GM19238 (cell line): Measurements from ENCODE around the gene TM6SF1.
"Not testable (repeated sequence)": the region's sequence is repeated elsewhere in the genome, so short reads cannot be mapped to it uniquely, and the experiment has no call there.

Source experiments
- DNase-seq: peaks from one replicate; pipeline ENCODE4 v3.0.0; 2011; ENCODE audit warnings: low spot score; ENCODE audit not compliant: insufficient read length

Gene TM6SF1

GRCh38 chr15:83115410-83115809 is 8.0 kb downstream of the TM6SF1 start:
- DNase-seq: no peak

DNA sequence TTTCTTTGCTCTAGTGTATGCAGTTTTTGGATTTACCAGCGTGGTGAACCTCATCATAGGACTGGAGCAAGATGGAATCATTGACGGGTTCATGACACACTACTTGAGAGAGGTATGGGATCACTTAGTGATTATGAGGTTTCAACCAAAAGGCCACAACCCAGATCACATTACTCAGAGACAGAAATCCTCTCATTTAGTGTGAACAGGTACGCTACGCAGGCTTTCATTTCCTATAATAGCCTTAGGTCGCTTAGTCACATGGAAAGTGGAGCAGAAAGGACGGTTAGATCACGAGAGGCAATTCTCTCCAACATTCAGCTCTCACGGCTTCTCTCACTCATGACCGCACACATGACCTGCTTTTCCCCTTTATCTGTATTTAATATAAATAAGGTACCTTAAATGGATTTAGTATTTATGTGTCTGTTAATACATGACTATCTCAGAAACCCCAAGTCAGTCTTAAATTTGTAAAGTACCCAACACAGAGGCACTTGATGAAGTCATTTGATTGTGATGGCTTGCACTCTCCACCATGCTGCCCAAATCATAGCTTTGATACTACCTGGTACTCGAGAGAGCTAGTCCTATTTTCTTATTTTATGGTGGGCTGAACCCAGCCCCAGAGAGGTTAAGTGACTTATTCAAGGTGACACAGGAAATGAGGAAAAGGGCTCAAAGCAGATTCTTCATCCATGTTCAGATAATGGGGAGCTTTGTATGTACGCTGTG is 8.6 kb downstream of the TM6SF1 start:
- DNase-seq: no peak

DNA sequence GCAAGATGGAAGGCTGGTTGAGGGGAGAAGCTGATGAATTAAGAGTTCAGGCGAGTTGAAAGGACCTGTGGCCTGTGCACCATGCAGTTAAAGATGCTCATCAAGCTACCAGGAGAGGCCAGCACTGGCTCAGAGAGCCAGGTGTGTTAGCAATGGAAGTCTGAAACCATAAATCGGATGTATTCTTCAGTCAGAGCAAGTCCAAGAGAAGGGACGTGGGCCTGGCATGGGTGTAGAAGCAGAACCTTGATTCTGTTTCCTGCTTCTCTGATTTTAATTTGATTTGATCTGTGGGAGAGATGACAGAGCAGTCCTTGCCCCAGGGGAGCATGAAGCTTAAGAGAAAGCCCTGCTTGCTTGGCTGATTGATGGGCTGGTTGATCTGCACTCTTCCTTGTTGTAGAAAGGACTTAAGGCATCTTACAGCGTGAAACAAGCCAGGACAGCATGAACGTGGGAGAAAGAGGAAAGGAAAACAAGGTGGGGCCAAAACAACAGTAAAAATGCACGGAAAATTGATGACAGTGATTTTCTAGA is 10.9 kb downstream of the TM6SF1 start:
- no peak for DNase-seq

- DNase-seq: no peak
Measured at GRCh38 chr15:83118968-83119367, 11.5 kb downstream of the TM6SF1 start.

GRCh38 chr15:83119968-83120581 is 12.6 kb downstream of the TM6SF1 start:
- no peak for DNase-seq

GRCh38 chr15:83123529-83123928 is 16.1 kb downstream of the TM6SF1 start:
- no peak for DNase-seq

DNA sequence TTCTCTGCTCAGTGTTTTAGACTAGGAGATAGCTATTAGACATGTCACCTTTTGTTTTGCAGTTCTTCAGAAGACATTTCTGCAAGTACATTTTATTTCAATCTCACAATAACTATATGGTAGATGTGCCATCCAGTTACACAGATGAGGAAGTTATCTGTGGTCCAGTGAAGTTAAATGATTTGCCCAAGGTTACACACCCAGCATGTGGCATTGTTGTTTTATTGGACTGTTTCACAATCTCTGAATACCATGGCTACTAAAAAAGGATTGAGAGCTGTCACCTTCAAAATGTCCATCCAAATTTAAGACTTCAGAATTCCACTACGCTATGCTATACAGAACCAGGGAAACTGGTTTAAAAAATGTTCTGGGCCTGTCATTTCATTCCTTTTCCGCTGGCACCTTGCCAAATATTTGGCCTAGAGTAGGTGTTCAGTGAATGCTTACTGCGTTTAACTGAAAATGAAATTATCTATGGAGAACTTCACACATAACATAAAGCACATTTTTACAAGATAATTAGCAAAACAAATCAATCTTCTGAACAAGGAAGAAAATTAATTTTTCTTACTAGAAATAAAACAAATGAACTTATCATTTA is 20.2 kb downstream of the TM6SF1 start:
- no peak for DNase-seq

- no peak for DNase-seq
Measured at GRCh38 chr15:83129791-83130190, 22.3 kb downstream of the TM6SF1 start.

DNA sequence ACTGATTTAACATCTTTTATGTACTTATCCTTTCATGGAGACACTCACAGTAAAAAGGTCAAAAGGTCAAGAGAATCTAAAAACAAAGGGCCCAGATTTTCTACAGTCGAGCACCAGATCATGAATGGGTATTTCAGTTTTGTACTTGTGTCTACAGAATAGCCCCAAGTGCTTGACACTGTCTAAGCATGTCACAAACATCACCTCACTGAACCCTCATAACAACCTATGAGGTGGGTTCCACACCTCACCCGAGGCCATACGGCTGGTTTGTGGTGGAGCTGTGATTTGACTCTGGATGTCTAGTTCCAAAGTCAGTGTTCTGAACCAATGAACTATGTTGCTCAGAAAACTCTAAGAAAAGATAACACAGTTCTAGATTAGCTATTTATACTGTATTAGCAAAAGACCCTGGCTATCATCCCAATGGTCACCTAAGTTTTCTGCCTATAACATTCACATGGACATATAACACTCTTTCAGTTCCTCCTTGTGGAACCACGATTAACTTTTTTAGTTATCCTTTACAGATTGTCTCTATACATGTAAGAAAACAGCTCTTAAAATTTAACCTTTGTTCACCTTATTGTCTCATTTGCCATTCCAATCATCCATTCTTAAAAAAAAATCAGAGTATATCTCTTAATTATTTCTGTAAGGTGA is 25.5 kb downstream of the TM6SF1 start:
- no peak for DNase-seq

DNA sequence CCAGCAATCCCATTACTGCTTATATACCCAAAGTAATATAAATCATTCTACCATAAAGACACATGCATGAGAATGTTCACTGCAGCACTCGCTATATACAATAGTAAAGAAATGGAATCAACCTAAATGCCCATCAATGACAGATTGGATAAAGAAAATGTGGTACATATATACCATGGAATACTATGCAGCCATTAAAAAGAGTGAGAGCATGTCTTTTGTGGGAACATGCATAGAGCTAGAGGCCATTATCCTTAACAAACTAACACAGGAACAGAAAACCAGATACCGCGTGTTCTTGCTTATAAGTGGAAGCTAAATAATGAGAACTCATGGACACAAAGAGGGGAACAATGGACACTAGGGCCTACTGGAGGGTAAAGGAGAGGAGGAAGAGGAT is 34.7 kb downstream of the TM6SF1 start:
- DNase-seq: not testable (repeated sequence)

- no peak for DNase-seq
Measured at GRCh38 chr15:83144771-83145170, 37.3 kb downstream of the TM6SF1 start.

- DNase-seq: no peak
Measured at GRCh38 chr15:83153288-83153687, 45.8 kb downstream of the TM6SF1 start.

GRCh38 chr15:83155942-83156341 is 48.5 kb downstream of the TM6SF1 start:
- no peak for DNase-seq

GRCh38 chr15:83158393-83158792 is 50.9 kb downstream of the TM6SF1 start:
- no peak for DNase-seq

GRCh38 chr15:83160741-83161140 is 53.3 kb downstream of the TM6SF1 start:
- no peak for DNase-seq

DNA sequence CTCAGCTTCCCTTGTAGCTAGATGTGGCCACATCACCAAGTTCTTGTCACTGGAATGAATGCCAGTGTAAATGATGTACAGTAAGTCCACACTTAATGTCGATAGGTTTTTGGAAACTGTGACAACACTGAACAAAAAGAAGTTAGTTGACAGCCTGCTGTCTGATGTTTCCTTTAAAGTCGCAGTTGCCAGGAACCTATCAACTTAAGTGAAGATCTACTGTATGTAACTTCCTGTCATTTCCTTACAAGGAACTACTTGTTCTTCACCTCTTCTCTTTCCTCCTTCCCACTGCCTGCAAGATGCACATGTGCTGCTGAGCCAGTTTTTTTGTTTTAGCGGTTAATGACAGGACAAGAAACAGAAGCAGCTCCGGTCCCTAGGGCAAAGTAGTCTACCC is 55.6 kb downstream of the TM6SF1 start:
- no peak for DNase-seq

GRCh38 chr15:83164111-83164770 is 56.8 kb downstream of the TM6SF1 start:
- no peak for DNase-seq

DNA sequence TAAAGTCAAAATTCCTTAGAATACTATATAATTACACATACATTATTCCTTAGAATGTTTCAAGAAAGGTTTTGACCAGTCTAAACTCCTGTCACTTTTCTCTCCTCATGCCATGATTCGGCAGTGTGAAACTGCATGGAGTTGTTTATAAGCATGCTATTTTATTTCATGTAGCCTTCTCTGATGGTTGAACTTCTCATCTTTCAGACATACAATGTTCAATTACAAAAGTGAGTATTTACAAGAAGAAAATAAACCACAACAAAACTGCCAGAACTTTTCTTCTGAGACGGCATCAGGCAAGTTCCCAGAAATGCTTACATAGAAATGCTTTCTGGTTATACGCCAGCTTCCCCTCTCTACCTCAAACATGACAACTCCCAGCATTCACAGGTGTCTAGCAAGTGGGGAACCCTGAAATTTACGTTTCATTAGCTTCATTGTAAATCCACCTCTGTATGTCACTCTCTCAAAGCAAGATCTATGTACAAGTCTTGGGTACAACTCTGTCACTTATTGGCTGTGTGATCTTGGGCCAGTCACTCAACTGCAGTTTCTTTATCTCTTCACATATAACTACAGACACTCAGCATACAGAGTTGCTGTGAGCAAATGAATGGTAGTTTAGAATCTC is 57.4 kb downstream of the TM6SF1 start:
- DNase-seq: no peak

- no peak for DNase-seq
Measured at GRCh38 chr15:83166218-83166617, 58.8 kb downstream of the TM6SF1 start.

GRCh38 chr15:83166830-83167229 is 59.4 kb downstream of the TM6SF1 start:
- DNase-seq: no peak

- not testable (repeated sequence) for DNase-seq
Measured at GRCh38 chr15:83169576-83169975, 62.1 kb downstream of the TM6SF1 start.
